NCI-H2227 treated with DMSO at 0.1 percent for 48 hours (cell line): ENCODE results near the gene HMX1.

ENCODE experiments used
- DNase-seq: peaks from one replicate; lab custom pipeline; 2025; lab: John Stamatoyannopoulos, UW

Gene HMX1

GRCh38 chr4:8909548-8909947 is 37.9 kb upstream of the HMX1 start:
- no peak for DNase-seq

- no peak for DNase-seq
These were observed 36.7 kb upstream of the HMX1 start for GRCh38 chr4:8908206-8908893.

GRCh38 chr4:8907596-8908205 is 36.1 kb upstream of the HMX1 start:
- DNase-seq, result no peak

GRCh38 chr4:8906991-8907595 is 35.5 kb upstream of the HMX1 start:
- no peak for DNase-seq

GRCh38 chr4:8906668-8906970 is 35.0 kb upstream of the HMX1 start:
- DNase-seq, result no peak

- no peak for DNase-seq
These were observed 34.4 kb upstream of the HMX1 start for GRCh38 chr4:8905773-8906667.

GRCh38 chr4:8905226-8905772 is 33.7 kb upstream of the HMX1 start:
- DNase-seq, result no peak

GRCh38 chr4:8904666-8905065 is 33.0 kb upstream of the HMX1 start:
- no peak for DNase-seq

GRCh38 chr4:8904041-8904501 is 32.4 kb upstream of the HMX1 start:
- DNase-seq, result no peak

GRCh38 chr4:8901335-8901734 is 29.7 kb upstream of the HMX1 start:
- no peak for DNase-seq

GRCh38 chr4:8900588-8900987 is 28.9 kb upstream of the HMX1 start:
- no peak for DNase-seq

- no peak for DNase-seq
These were observed 26.8 kb upstream of the HMX1 start for GRCh38 chr4:8898419-8898818.

GRCh38 chr4:8897251-8898167 is 25.9 kb upstream of the HMX1 start:
- no peak for DNase-seq

GRCh38 chr4:8896506-8896905 is 24.9 kb upstream of the HMX1 start:
- DNase-seq, result no peak

GRCh38 chr4:8896071-8896470 is 24.4 kb upstream of the HMX1 start:
- DNase-seq, result no peak

GRCh38 chr4:8895295-8895694 is 23.7 kb upstream of the HMX1 start:
- DNase-seq, result no peak

- no peak for DNase-seq
These were observed 22.8 kb upstream of the HMX1 start for GRCh38 chr4:8894424-8894816.

GRCh38 chr4:8893624-8894423 is 22.2 kb upstream of the HMX1 start:
- DNase-seq, result no peak

GRCh38 chr4:8893227-8893623 is 21.6 kb upstream of the HMX1 start:
- no peak for DNase-seq

- no peak for DNase-seq
These were observed 21.1 kb upstream of the HMX1 start for GRCh38 chr4:8892556-8893226.
